Nucleus accumbens (tissue), 56 donors: ENCODE results near the gene KCNMB1.
"Not testable (repeated sequence)": the region's sequence is repeated elsewhere in the genome, so short reads cannot be mapped to it uniquely, and the experiment has no call there.

Experiments used
- DNase-seq, 56 donors: peaks; one replicate each; lab custom pipeline; 2025; lab: John Stamatoyannopoulos, UW

KCNMB1 gene

DNA sequence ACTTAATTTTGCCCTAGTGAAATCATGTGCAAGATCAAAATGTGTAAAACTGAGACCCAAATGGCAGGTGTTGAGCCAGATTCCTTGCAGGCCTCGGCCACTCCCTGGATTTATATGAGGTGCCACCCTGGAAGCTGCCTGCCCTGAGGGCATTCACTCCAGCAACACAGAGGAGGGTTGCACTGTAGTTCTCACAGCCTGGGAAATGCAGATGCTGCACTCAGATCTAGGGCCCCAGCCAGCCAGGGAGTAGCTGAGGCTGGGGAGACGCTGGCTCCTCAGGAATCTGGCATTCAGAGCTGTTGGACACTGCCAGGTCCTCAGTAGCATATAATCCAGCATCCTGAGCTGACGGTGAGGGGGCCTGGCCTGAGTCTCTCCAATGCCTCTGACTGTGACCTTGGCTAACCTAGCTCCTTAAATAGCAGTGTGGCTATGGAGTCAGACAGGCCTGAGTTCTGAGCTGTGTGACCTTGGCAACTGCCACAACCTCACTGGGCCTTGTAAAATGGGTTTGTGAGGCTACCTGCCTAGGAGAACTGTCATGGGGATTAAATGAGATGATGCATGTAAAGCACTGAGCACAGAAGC, 8.7 kb downstream of the KCNMB1 start:
- no peak for DNase-seq

DNA sequence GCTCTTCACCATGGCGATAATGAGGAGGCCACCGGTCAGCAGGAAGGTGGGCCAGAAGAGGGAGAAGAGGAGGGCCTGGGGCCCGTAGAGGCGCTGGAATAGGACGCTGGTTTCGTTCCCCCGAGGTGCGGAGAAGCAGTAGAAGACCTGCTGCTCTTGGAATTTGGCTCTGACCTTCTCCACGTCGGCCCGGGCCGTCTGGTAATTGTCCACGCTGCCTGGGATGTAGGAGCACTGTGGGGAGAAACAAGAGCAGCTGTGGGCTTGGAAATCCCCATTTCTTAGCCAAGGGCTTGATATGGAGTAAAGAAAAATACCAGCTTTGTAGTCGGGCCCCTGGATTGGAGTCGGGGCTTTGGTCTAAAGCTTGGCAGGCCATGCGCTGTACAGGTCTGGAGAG, 10.4 kb downstream of the KCNMB1 start:
- DNase-seq, result no peak

DNA sequence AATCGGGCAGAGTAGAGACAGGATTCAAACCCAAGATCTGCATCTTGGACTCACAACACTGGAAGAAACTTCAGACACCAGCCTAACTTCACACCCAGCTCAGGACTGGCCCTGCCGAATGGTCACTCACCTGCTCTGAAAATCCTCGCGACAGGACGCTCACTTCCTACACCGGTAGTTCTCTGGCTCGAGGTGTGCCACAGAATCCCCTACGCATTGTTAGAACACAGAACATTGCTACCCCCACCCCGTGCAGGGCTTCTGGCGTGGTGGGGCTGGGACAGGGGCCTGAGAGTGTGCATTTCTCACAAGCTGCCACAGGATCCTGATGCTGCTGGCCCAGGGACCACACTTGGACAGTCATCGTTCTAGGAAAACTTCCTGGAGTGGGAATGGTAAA, 12.1 kb downstream of the KCNMB1 start:
- DNase-seq, result no peak

DNA sequence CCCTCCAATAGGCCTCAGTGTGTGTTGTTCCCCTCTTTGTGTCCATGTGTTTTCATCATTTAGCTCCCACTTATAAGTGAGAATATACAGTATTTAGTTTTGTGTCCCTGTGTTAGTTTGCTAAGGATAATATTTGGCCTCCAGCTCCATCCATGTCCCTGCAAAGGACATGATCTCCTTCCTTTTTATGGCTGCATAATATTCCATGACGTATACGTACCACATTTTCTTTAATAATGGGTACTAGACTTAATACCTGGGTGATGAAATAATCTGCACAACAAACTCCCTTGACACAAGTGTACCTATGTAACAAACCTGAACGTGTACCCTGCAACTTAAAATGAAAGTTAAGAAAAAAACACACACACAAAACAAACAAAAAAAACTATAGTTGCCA, 12.6 kb downstream of the KCNMB1 start:
- not testable (repeated sequence) for DNase-seq

DNA sequence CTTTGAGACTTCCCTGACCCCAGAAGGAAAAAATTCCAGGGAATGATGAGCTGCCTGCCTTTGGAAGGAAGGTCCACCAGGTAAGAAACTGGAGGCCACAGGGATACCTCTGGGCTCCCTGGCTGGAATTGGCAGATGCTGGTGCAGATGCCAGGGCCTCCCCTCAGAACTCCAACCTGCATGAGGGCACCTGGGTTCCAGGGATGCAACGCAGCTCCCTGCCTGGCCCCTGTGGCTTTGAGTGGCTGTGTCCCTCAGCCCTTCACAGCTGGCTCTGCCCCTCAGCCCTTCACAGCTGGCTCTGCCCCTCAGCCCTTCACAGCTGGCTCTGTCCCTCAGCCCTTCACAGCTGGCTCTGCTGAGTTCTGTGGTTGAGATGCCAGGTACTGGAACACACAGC, 13.9 kb downstream of the KCNMB1 start:
- DNase-seq, result no peak

DNA sequence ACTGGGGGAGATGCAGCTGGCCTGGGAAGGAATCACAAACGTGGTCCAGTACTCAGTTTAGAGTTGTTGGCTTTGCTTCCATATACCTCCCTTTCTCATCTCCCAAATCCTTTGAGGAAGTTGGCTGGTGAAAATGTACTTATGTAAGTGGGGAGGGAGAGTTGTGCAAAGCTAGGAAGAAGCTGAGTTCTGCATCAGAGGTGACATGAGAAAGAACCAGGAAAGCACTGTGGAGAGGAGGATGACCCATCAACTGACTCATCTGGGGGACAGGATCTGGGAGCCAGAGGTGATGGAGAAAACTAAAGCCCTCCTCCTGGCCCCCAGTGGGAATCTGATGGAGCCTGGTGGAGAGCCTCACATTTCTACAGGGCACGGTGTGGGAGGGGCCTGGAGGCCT, 16.2 kb downstream of the KCNMB1 start:
- DNase-seq, result no peak

DNA sequence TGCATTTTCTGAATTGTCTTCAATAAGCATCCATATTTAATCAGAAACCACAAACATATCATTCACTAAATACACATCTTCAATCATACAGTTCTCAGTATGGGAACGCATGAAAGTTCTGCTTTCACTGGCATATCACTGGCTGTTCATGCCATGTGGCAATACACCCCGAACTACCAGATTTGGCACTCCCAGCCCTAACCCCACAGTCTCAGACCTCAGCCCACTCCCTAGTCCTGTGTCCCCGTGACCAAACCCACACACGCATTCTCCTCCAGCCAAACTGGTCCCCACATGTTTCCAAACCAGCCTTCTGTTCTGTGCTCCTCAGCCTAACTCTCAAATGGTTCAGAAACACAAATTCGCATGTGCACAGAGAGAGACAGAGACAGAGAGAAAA, 20.6 kb downstream of the KCNMB1 start:
- no peak for DNase-seq

DNA sequence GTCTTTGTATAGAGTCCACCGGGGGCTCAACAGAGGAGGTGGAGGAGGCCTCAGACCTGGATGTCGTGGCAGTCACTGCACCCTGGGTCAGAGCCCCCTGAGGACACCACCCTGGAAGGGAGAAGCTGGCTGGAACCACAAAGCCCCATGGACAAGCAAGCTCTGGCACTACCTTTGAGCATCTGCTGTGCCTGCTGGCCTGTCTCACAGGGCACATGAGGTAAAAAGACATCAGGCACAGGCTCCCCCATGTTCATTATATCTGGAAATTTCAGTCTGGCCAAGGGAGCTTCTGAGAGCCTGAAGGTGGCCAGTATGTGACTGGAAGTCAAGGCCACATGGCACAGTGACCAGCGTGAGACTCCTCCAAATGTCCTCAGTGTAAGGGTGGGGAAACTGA, 22.9 kb downstream of the KCNMB1 start:
- DNase-seq, result no peak

DNA sequence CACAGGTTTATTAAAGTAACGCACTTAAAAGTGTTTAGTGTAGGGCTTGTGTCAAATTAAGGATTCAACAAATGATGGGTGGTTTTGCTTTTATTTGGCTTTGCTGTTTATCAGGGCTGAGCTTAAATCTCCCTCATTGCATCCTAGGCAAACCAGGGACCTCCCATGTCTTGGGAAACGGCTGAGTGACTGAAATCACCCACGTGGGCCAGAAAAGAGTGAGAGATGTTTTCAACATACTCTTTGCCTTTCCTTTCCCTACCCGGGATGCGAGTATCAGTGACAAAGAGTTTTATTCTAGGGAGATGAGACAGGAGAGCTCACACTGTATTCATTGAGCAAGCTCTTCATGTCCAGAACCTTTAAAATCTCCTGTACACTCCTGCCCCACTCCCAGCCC, 23.3 kb downstream of the KCNMB1 start:
- DNase-seq, result no peak

DNA sequence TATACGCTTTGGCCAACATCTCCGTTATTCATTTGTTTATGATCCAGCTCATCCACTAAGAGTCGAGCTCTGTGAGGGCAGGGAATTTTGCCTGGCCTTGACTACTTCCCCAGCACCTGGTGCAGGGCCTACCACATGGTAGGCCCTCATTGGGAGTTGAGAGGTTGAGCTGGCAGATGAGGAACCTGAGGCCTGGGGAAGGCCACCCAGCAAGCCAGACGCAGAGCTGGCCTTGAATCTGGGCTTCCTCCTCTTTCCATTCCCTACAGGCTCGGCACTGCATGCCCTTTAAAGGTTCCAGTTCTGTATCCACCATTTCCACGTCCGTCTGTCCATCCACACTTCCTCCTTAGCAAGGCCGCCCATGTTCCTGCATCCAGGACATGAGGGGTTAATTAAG, 24.2 kb downstream of the KCNMB1 start:
- no peak for DNase-seq

DNA sequence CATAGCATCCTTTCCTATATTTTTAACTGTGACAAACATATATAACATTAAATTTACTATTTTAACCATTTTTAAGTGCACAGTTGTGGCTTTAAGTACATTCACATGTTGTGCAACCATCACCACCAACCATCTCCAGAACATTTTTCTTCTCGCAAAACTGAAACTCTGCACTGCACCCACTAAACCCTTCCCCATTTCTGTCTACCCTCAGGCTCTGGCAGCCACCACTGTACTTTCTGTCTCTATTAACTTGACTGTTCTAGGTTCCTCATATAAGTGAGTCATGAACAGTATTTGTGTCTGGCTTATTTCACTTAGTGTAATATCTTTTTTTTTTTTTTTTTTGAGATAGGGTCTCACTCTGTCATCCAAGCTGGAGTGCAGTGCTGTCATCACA, 25.5 kb downstream of the KCNMB1 start:
- no peak for DNase-seq

DNA sequence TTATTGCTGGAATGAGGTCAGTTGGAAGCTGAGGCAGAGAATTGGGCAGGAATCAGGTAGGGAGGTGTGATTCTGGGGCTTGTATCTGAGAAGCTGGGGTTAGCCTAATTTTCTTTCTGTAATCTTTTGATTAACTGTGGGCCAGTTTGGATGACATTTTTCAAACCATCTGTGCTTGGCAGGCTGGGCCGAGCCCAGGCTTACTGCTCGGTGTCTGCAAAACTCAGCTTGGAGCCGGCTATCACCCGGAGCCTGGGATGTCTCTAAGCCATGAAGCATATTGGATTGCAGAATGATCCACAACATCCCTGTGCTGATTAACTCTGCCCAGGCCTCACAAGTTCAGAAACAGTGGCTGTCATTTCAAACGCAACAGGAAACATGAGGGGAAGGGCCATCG, 26.5 kb downstream of the KCNMB1 start:
- DNase-seq, result no peak

DNA sequence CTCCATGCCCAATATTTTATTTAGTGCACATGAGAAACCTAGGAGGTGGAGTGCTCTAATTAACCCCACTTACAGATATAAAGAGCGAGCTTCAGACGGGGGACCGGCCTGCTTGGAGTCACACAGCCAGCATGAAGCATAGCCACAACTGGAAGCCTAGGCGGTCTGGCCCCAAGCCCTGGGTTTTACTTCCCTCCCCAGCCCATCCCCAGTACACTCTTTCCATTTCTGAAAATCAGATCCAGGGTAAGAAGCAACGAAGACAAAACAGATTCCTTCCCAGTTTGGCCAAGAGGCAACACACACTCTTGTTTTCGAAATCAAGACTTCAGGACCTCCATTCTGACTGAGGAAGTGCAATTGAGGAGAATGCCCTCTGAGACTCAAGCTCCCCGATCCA, 27.1 kb downstream of the KCNMB1 start:
- DNase-seq, result peak in 3 of 56 donors; percentile 3 to 24 (median 16)

DNA sequence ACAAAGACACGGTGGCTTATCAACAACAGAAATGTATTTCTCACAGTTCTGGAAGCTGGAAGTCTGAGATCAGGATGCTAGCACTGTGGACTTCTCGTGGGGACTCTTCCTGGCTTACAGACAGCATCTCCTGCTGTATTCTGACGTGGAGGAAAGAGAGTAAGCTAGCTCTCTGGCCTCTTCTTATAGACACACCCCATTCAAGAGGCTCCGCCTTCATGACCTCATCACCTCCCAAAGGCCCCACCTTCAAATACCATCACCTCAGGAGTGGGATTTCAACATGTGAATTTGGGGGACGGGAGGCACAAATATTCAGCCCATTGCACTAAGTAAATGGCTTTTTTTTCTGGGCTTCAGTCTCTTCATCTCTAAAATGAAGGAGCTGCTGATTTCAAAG, 27.6 kb downstream of the KCNMB1 start:
- DNase-seq, result no peak

DNA sequence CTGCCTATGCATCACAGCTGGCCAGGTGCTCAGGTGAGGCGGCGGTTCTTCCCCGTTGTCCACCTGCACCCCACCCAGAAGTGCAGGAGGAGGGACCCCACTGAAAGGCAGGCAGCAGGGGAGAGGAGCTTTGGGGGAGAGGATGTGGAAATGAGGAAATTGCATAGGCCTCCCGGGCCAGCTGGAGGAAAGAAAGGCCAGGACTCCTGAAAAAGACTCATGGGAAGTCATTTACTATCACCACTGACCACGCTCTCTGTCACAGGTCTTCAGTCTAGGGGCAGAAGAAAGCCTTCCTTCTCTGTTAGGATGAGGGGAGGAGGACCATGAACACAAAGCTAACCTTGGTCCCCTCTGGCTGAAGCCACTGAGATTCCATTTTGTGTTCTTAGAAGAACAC, 28.1 kb downstream of the KCNMB1 start:
- DNase-seq, result no peak

DNA sequence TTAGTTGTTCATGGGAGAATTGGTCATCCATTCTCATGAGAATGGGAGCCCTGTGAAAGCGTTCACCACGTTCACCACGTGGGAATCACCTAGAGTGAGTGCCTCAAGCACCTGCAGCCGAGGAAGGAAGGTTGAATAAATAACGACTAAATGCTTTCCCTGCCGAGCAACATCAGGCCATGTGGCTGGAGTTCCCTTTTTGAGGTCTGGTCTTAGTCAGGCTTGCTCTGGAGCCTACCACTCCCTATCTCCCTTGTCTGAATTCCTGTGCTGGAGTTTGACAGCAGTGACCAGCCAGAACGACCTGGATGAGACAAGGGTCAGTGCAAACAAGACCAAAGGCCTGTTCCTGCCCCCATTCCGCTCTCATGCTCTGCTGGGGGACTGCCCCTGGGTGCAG, 28.5 kb downstream of the KCNMB1 start:
- DNase-seq, result peak in 1 of 56 donors; percentile 7

DNA sequence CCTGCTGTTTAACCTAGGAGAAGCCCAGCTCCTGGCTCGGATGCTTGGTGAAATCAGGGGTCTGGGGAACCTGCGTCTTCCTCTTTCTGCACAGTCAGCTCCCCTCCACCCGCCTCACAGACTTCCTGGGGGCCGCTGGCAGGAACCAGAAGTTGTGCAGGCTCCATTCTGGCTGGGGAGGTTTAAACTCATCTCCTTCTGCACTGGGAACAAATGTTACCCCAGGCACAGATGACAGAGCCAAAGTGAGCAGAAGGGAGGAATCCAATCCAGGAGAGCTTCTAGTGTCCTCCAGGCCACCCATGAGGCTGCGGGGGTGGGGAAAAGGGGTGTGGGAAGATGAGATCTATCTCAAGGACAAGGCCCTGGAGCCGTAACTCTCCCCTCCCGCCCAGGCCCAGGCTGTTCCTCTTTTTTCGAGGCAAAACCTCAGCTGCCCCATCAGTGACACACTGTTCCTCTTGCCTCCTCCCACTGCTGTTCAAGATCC, 31.2 kb downstream of the KCNMB1 start:
- peak in 16 of 56 donors; percentile 6 to 67 (median 30) for DNase-seq

DNA sequence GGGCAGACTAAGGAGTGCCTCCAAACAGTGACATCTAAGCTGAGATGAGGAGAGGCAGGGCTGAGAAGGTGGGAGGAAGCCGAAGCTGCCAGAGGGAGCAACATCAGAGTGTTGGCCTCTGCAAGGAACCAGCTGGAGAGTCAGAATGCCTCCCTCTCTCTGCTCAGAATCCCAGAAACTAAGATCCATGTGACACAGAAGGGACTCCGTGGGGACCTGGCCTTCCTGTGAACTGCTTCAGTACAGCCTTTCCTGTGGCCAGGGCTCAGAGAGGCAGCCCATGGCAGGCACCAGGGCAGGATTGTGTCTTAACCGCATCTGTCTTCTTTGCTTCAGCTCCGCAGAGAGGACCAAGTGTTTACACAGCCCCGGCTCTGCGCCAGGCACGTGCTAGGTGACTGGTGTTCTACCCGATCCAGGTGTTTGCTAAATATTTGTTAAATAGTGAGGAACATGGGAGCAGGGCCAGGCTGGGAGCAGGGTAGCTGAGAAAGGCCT, 33.5 kb downstream of the KCNMB1 start:
- DNase-seq, result no peak

DNA sequence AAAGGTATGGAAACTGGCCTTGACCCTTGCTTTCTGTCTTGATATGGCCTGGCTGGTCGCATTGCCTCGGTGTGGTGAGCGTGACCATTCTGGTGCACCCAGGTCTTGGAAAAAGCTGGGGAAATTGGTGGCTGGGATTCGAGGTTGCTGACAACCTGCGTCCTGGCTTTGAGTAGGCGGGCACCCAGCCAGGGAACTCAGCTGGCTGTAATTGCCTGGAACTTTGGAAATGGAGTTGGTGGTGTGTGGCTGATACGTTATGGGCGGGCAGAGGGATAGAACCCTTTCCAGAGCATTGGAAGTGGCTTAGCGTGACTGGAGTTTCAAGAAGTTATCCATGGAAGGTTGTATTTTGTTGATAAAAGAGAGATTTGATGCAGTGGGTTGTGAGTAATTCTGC, 35.2 kb downstream of the KCNMB1 start:
- DNase-seq, result no peak

DNA sequence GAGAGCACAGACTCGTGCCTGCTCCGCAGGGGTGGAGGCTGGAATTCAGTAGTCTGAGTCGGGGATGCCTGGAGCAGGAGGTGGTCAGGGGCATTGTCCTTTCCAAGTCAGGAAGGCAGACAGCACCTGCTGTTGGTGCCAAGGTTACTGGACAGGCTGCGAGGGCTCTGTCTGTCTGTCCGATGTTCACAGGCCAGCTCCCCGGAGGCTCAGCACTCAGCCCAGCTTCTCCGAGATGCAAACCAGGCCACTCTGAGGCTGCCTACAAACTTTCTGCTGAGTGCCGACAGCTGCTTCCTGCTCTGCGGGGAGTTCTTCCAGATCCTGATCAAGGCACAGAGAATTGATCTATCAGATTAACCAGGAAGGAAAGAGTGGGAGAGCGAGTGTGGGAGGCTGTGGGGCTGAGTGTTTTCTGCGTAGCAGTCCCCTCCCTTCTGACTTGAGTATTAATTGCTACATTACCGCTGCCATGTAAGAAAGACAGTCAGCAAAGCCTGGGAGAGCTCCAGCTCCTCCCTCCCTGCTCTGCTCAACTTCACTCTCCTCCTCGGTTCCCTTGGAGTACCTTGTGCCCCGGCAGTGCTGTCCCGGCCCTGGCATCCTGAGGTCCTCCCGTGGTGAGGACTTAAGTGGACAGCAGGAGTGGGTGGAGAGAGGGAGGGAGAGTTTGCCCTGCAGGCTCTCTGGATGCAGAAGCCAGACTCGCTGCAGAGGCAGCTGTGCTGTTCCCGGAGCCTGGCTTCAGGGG, 36.0 kb downstream of the KCNMB1 start:
- DNase-seq, result peak in 3 of 56 donors; percentile 16 to 32 (median 21)

DNA sequence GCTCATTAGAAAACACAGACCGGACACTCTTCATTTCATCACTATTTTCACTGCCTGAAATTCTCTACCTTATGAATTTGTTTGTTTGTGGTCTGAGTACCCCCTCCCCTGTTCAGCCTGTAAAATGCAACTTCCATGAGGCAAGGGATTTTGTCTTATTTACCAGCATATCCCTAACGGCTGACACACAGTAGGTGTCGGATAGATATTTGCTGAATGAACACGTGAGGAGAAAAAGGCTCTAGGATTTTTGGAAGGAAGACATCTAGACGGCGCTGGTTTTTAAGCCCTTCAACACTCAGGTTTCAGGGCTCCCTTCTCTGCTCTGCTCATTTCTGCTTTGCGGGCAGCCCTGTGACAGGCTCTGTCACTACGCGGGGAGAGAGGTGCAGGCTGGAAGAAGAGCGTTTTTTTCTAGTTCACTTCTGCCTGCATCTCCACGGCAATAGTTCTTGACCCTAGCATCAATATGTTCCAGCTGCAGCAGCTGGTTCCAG, 41.0 kb downstream of the KCNMB1 start:
- no peak for DNase-seq

DNA sequence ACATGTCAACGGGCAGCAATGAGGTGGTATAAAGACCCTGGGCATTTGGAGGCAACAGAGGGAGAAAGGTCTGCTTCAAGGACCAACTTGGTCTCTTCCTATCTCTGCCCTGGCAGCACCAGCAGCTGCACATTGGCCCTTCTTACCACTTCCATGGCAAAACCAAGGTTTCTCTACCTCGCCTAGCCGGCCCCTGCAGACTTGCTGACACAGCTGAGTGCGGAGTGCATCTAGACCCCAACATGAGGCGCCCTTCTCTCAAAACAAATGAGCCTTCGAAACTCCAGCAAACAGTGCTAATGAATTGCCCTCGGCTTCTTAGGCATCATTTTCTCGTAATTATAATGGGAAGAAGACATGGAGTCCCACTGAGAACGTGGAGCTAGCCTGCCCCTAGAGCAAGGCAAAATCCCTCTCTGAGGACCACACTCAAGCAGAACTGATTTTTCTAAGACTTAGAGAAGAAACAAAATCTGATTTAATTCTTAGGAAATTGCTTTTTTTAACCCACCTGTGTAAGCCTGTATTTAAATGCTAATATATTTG, 42.1 kb downstream of the KCNMB1 start:
- DNase-seq, result no peak
